GM23248 (cell line): ENCODE data around the gene TSHZ2.

Source experiments
- EZH2 ChIP-seq: fragments of 200-600 bp; sonication (generic); IDR thresholded peaks from 2 replicates; pipeline ENCODE4 v1.6.1; 2018; ENCODE audit warnings: antibody characterized with exemption, mild to moderate bottlenecking; ENCODE audit not compliant: insufficient read depth, poor library complexity, severe bottlenecking
- EZH2phosphoT487 ChIP-seq: fragments of 200-600 bp; sonication (generic); IDR thresholded peaks from 2 replicates; pipeline ENCODE4 v1.6.1; 2018; ENCODE audit warnings: antibody characterized with exemption, moderate library complexity, mild to moderate bottlenecking, low read depth; ENCODE audit not compliant: insufficient read depth

DNA sequence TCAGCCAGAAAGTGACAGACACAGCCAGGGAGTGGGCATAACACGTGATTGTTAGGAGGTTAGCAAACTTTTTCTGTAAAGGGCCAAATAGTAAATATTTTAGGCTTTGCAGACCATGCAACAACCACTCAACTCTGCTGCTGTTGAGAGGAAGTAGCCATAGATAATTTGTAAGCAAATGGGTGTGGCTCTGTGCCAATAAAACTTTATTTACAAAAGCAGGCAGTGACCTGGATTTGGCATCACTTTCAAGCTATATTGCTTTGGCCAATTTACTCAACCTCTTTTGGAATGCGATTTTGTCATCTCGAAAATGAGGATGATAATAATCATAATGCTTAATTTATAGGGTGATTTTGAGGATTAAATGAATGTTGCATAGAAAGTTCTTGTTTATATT is 152.6 kb downstream of the TSHZ2 start:
- TF ChIP-seq EZH2 (no peak), EZH2phosphoT487 (no peak)
